ENCODE results near the gene IPO5. TPM values are rescaled to one million over a fixed set of nuclear protein-coding genes. Genes with fewer than 3 reads are reported as not detected.

IPO5 gene
- total RNA-seq, 1 experiment from 2014 or later, result 155 TPM

GRCh38 chr13:98032168-98032567 lies 78.7 kb downstream of the IPO5 start:
- CTCF ChIA-PET, result no interaction called here
- DNase-seq, result no peak
- POLR2A ChIA-PET (ENCODE audit: unreplicated experiment), result no interaction called here

GRCh38 chr13:98033277-98034247 lies 80.1 kb downstream of the IPO5 start:
- Histone ChIP-seq H3K4me1 (ENCODE audit: insufficient read depth, low read length) (no peaks in the 10 kb centered on the region), H3K79me2 (ENCODE audit: low read length) (no peaks in the 10 kb centered on the region), H3K9me2 (replicated peaks; ENCODE audit: low read length) (no peaks in the 10 kb centered on the region), H3K4me3 (ENCODE audit: low read length) (no peak overlapping the region), H4K20me1 (ENCODE audit: low read length) (no peaks in the 10 kb centered on the region), H3F3A (ENCODE audit: low read length, unreplicated experiment) (no peaks in the 10 kb centered on the region), H3K27me3 (ENCODE audit: low read length) (no peaks in the 10 kb centered on the region), H2AFZ (ENCODE audit: low read length) (no peak overlapping the region), H3K36me3 (ENCODE audit: low read depth, low read length) (no peaks in the 10 kb centered on the region), H3K9ac (ENCODE audit: low read length) (no peak overlapping the region), H3K9me3 (ENCODE audit: low read length) (no peaks in the 10 kb centered on the region), H3K27ac (ENCODE audit: low read length) (no peak overlapping the region), H3K4me2 (ENCODE audit: low read length) (no peak overlapping the region)
- POLR2A ChIA-PET (ENCODE audit: unreplicated experiment), result interaction anchor here (0.5 kb wide), 1 partner anchor 12 kb away, joined by 7 read pairs; no protein-coding TSS in a partner anchor
- BruUV-seq (replicated peaks), result no TSS peak
- DNase-seq (peak; percentile 43), ATAC-seq (peak; percentile 64)
- TF ChIP-seq CTCF (conservative IDR thresholded peaks at IDR 0.05; ENCODE audit: low read depth, low read length) (peak; percentile 30; the same call in 1 of the 2 replicates), EZH2 (IDR thresholded peaks at IDR 0.05; ENCODE audit: low read length, unreplicated experiment) (no peak), EZH2phosphoT487 (IDR thresholded peaks at IDR 0.05; ENCODE audit: borderline replicate concordance, low read length) (no peak)
- intact Hi-C loops (cut with micrococcal nuclease), result loop anchor here (1.0 to 10.0 kb wide), 3 partner anchors 111 to 398 kb away; partner anchors contain the start of gene FARP1
- CTCF ChIA-PET, result interaction anchor here (0.6 to 1.1 kb wide), 6 partner anchors 96 to 640 kb away, joined by 3 to 4 read pairs (median 4); no protein-coding TSS in a partner anchor

More at GRCh38 chr13:98032168-98032567, 78.7 kb downstream of the IPO5 start:
- H3K4me3 ChIP-seq (ENCODE audit: low read length), result no peak overlapping the region
- H3K9me2 ChIP-seq (replicated peaks; ENCODE audit: low read length), result no peaks in the 10 kb centered on the region
- no peaks in the 10 kb centered on the region for H3K4me1 ChIP-seq (ENCODE audit: insufficient read depth, low read length)
- no peak overlapping the region for H2AFZ ChIP-seq (ENCODE audit: low read length)
- H3K79me2 ChIP-seq (ENCODE audit: low read length), result no peaks in the 10 kb centered on the region
- ATAC-seq, result no peak
- no peaks in the 10 kb centered on the region for H3K9me3 ChIP-seq (ENCODE audit: low read length)
- H3K9ac ChIP-seq (ENCODE audit: low read length), result no peak overlapping the region
- intact Hi-C loops (cut with micrococcal nuclease), result loop anchor here (5.0 to 10.0 kb wide), 2 partner anchors 113 to 365 kb away; partner anchors contain the start of gene FARP1
- BruUV-seq (replicated peaks), result no TSS peak
- H3K27ac ChIP-seq (ENCODE audit: low read length), result no peak overlapping the region
- no peak overlapping the region for H3K4me2 ChIP-seq (ENCODE audit: low read length)
- H3K36me3 ChIP-seq (ENCODE audit: low read depth, low read length), result no peaks in the 10 kb centered on the region
- no peaks in the 10 kb centered on the region for H3F3A ChIP-seq (ENCODE audit: low read length, unreplicated experiment)
- TF ChIP-seq CTCF (conservative IDR thresholded peaks at IDR 0.05; ENCODE audit: low read depth, low read length) (no peak), EZH2phosphoT487 (IDR thresholded peaks at IDR 0.05; ENCODE audit: borderline replicate concordance, low read length) (no peak), EZH2 (IDR thresholded peaks at IDR 0.05; ENCODE audit: low read length, unreplicated experiment) (no peak)
- no peaks in the 10 kb centered on the region for H3K27me3 ChIP-seq (ENCODE audit: low read length)
- no peaks in the 10 kb centered on the region for H4K20me1 ChIP-seq (ENCODE audit: low read length)
